GM03348 (cell line): ENCODE data around the gene SIDT1.

Experiments used
- DNase-seq: peaks from one replicate; pipeline ENCODE4 v3.0.0; 2012; ENCODE audit warnings: low spot score

Gene SIDT1

DNA sequence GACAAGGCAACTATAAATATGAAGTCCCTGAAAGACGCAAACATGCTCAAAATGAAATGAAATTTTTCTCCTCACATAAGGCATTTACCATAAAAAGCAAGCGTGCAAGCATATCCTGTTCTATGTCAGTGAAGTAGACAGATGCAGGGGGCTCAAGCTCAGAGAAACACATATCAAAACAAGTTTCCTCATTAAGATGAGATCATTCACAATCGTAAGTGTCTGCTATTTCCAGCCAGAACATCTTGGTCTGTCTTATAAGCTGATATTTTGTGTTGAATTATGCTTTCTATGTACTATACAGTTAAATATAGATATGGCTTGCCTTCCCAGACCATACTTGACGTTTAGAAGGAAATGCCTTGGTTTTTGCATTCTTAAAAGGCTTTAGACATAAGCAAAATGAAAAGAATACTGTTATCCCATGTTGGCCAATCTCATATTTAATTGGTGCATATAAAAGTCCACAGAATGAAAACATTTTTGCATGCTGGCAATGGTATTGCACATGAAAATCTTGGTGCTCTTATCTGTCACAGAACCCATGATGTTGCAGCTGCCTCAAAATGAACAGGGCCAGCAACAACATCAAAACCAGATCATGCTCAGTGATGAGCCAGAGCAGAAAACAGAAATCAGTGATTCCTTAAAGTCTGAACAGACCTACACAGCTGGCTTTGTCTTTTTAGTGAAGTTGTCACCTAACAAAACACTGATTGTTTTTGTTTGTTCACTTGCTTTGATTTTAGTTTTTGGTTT, 65.4 kb downstream of the SIDT1 start:
- DNase-seq, result no peak

DNA sequence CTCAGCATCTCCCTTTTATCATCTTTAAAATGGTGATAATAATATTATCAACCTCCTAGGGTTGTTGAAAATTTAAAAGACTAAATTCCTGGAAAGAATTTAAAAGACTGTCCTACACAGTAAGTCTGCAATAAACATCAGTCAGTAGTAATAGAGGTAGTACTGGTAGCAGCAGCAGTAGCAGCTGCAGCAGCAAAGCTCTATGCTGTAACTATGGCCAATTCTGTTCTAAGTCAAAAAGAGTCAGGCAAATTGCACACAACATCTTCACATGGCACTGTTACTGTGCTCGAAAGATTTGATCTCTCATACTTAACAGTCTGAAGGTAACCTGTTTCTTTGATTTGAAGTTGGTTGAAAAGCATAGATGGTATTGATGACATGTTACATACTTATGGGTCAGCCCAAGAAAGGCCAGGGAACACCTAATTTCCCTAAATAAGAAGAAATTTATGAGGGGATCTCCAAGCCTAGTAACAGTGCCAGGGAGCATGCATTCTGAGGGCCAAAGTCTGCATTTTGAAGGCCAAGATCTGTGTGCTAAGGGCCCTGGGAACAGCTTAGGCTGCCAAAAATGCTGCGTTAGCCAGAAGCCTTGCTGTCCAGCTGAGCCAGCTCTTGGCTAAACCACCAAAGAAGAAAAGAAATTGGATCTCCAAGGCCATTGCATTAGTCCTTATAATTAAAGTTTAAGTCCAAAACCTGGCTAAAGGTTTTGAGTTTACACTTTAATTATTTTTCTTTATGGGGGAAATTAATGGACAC, 68.2 kb downstream of the SIDT1 start:
- DNase-seq, result no peak

- no peak for DNase-seq
Observed at GRCh38 chr3:113601240-113601639, 68.9 kb downstream of the SIDT1 start.

GRCh38 chr3:113602256-113602655, 69.9 kb downstream of the SIDT1 start:
- DNase-seq, result no peak

- no peak for DNase-seq
Observed at GRCh38 chr3:113602836-113603235, 70.5 kb downstream of the SIDT1 start.

- DNase-seq, result no peak
Observed at GRCh38 chr3:113606539-113607218, 74.3 kb downstream of the SIDT1 start.

GRCh38 chr3:113607219-113607596, 74.9 kb downstream of the SIDT1 start:
- DNase-seq, result no peak

- no peak for DNase-seq
Observed at GRCh38 chr3:113614402-113614801, 82.0 kb downstream of the SIDT1 start.

DNA sequence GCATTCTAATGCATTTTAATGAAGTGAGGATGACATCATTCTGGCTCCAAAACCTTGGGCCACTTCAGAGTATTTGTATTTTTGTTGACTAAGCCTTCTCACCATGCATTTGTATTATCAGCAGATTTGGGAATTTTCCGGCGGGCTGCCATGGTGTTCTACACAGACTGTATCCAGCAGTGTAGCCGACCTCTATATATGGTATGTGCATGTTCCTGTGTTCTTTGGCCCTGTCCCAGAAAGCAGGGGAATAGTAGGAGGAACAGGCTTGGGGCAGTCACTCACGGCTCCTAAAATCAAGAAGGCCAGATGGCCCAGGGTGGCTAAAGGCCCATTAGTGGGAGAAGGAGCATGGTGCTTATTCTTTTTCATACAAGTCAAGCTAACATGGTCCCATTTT, 83.6 kb downstream of the SIDT1 start:
- DNase-seq, result no peak

GRCh38 chr3:113617726-113618125, 85.4 kb downstream of the SIDT1 start:
- DNase-seq, result no peak

GRCh38 chr3:113620091-113620490, 87.7 kb downstream of the SIDT1 start:
- DNase-seq, result no peak

GRCh38 chr3:113623324-113623723, 91.0 kb downstream of the SIDT1 start:
- peak; percentile 29 for DNase-seq

DNA sequence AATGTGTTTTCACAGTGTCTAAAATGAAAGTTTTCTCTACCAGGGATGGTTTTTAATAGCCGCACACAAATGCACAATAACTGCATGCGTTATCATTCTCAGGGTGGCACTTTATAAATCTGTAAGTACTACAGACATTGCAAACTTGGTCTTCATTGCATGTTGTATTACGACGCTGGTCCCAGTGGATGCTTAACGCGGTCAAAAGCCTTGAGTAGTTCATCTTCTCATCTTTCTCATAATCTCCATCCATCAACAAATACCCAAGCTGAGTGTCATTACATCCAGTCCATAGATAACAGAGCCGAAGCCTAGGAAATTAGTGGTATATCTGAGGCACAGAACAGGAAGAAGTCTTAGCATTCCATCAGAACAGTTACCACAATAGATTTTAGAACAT, 91.5 kb downstream of the SIDT1 start:
- DNase-seq, result no peak

DNA sequence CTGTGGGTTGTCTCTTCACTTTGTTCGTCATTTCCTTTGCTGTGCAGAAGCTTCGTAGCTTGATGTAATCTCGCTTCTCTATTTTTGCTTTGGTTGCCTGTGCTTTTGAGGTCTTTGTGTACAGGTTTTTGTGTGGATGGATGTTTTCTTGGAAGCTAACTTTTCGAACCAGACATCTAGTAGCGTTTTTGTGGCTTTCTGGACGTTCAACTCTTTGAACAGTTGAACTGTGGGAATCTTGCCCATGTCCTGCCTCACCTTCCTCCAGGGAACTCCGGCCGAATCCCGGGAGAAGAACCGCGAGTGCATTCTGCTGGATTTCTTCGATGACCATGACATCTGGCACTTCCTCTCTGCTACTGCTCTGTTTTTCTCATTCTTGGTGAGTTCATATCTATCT, 93.5 kb downstream of the SIDT1 start:
- no peak for DNase-seq

DNA sequence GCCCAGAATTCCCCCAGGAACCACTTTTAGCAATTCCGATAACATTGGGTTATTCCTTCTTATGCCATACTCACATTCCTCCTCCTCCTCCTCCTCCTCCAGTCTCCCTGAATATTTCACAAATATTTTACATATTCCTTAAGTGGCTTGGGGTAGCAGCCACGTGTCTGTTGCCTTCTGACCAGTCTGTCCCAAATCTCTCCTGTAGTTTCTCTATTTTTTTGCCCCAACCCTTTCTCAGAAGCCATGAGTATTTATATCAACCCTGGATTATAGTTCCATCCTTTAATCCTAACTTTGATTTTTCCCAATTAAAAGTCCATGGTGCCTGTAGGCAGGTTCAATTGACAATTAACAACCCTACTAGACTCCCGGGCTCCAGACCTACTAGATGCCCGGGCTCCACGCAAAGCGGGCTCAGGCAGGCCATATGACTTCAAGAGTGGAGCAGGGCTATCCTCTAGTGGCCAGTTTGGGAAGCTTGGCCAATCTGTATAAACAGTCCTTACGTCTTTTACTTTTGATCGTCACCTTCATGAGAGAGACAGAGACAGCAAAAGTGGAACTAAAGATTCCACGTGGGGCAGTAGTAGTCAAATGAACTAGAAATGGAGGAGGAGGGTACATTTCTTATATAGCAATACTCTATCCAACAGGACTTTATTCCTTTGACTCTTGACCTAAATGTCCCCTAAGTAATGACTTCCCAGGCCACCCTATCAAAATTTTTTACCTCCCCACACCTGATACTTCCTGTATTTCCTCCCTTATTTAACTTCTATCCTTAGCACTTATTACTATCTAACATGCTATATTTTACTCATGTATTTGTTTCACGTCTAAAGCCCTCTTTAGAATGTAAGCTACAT, 94.4 kb downstream of the SIDT1 start:
- DNase-seq, result peak; percentile 78

GRCh38 chr3:113628316-113628715, 96.0 kb downstream of the SIDT1 start:
- DNase-seq, result no peak

DNA sequence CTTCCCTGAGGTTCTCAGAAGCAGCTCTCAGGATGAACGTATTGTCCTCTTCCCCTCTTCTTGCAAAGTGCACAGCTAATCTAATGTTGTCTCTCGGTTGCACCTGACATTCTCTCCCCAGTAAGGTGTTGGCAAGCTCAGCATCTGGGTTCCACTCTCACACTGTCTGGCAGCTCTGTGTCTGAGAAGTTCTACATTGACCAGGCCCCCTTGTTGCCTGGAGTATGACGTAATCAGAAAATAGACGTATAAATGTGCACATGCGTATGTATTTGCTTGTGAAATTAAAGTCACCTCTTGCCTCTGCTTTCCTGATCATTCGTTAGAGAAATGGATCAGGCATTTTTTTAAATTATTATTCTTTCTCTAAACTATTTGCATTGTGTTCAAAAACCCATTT, 96.4 kb downstream of the SIDT1 start:
- DNase-seq, result no peak

DNA sequence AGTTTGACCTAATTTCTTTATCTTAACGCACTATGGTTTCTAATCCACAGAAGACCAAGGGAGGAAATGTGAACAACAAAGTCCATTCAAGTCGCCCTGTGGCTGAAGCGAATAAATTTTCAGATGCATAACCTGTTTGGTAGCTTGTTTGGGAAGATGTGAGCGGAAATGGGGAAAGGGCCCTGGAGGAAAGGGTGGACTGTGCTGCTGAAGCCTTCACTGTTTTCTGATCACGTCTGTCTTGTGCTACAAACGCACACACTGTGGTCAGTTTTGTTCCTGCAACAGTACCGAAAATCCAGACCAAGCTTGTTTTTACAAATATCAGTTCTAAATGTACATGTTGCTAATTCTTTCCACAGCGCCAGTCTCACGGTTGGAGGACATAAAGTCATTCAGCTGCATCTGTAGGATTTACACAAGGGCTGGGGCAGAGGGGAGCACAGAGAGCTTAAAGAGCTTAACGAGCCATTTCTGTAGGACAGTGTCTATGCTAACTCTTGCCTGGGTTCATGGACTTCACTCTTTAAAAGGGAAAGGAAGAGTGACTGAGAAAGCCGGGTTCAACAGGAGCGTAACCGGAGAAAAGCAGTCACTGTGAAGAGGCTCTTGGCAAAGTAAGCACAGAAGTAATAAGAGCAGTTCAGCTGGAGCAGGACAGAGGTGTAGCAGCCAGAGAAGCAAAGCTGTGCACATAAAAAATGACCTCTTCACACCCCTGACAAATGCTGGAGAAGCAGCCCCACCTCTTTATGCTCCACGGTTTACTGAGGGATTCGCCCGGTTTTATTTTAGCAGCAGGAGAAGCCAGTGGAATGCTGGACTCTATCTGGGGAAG, 97.4 kb downstream of the SIDT1 start:
- DNase-seq, result peak; percentile 16

DNA sequence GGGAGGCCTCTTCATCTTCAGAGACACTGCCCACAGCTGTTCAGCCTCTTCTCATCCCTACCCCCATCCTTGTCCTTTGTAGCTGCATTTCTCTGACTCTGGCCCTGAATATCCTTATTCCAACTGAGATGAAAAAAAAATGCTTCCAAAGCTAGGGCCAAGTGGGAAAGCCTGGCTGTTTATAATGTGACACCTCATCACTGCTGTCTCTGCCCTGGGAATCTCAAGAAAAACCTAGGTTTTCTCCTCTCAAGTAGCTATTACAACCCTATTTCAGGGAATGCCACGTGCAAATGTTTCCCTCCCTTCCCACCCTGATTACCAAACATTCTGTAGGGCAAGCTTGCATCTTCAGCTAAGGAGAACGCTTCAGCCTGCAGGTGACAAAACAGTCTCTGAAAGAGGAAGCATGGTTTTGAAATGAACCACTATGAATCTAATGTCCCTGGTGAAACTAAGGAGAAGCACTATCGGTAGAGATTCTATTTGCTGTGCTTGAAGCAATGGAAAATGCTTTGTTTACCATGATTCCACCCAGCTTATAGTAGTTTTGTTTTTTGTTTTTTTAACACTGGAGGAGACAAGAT, 98.7 kb downstream of the SIDT1 start:
- no peak for DNase-seq

- DNase-seq, result no peak
Observed at GRCh38 chr3:113631573-113631972, 99.2 kb downstream of the SIDT1 start.
